HepG2 (cell line): ENCODE data around the gene RAC3. TPM values are rescaled to one million over a fixed set of nuclear protein-coding genes. Genes with fewer than 3 reads are reported as not detected.

Experiments
- DMTF1 ChIP-seq: sonication (generic); formaldehyde crosslinking; IDR thresholded peaks from 2 replicates; pipeline ENCODE4 v1.4.0; 2020; ENCODE audit warnings: mild to moderate bottlenecking, missing genetic modification reagents
- DNMT3B ChIP-seq: conservative IDR thresholded peaks from 2 replicates; pipeline ENCODE4 v1.6.1; 2016; ENCODE audit warnings: missing biosample characterization, control low read depth
- DR1 ChIP-seq: sonication (generic); formaldehyde crosslinking; IDR thresholded peaks from 2 replicates; pipeline ENCODE4 v1.8.0; 2021; ENCODE audit warnings: mild to moderate bottlenecking, missing genetic modification reagents, inconsistent platforms
- GATAD1 ChIP-seq: IDR thresholded peaks from 2 replicates; pipeline ENCODE4 v1.6.1; 2016; ENCODE audit warnings: missing genetic modification reagents, missing compliant biosample characterization
- HMGXB3 ChIP-seq: sonication (generic); formaldehyde crosslinking; IDR thresholded peaks from 2 replicates; pipeline ENCODE4 v1.4.0; 2020; ENCODE audit warnings: missing genetic modification reagents, borderline replicate concordance
- HNRNPLL ChIP-seq: fragments of 200-400 bp; formaldehyde crosslinking; IDR thresholded peaks from 2 replicates; pipeline ENCODE4 v1.6.1; 2017; ENCODE audit warnings: mild to moderate bottlenecking, low read depth, low read length; ENCODE audit not compliant: poor library complexity, severe bottlenecking
- MTF2 ChIP-seq: sonication (generic); formaldehyde crosslinking; IDR thresholded peaks from 2 replicates; pipeline ENCODE4 v1.5.0; 2020; ENCODE audit warnings: missing genetic modification reagents, borderline replicate concordance
- NFATC3 ChIP-seq: sonication (generic); formaldehyde crosslinking; IDR thresholded peaks from 2 replicates; pipeline ENCODE4 v1.5.1; 2020; ENCODE audit warnings: mild to moderate bottlenecking, missing genetic modification reagents
- SIX1 ChIP-seq: sonication (generic); formaldehyde crosslinking; IDR thresholded peaks from 2 replicates; pipeline ENCODE4 v1.4.0; 2020; ENCODE audit warnings: missing genetic modification reagents, borderline replicate concordance
- SNRNP70 ChIP-seq: fragments of 200-400 bp; formaldehyde crosslinking; IDR thresholded peaks from 2 replicates; pipeline ENCODE4 v1.6.1; 2017; ENCODE audit warnings: mild to moderate bottlenecking, low read depth, low read length, moderate library complexity
- THYN1 ChIP-seq: sonication (generic); formaldehyde crosslinking; IDR thresholded peaks from 2 replicates; pipeline ENCODE4 v1.8.1; 2023; ENCODE audit warnings: low read depth, mild to moderate bottlenecking, moderate library complexity, missing genetic modification reagents, borderline replicate concordance
- ZBTB43 ChIP-seq: sonication (generic); formaldehyde crosslinking; conservative IDR thresholded peaks from 2 replicates; pipeline ENCODE4 v1.4.0; 2020; ENCODE audit warnings: missing genetic modification reagents
- ZNF749 ChIP-seq: sonication (generic); formaldehyde crosslinking; IDR thresholded peaks from 2 replicates; pipeline ENCODE4 v1.8.0; 2022; ENCODE audit warnings: mild to moderate bottlenecking, missing genetic modification reagents, moderate library complexity, borderline replicate concordance
- ZNF75D ChIP-seq: sonication (generic); formaldehyde crosslinking; IDR thresholded peaks from 2 replicates; pipeline ENCODE4 v1.8.1; 2023; ENCODE audit warnings: missing genetic modification reagents, mild to moderate bottlenecking, borderline replicate concordance
- ZSCAN12 ChIP-seq: sonication (generic); formaldehyde crosslinking; IDR thresholded peaks from 2 replicates; pipeline ENCODE4 v1.9.0; 2021; ENCODE audit warnings: mild to moderate bottlenecking, missing genetic modification reagents
- polyA plus RNA-seq, 8 experiments: library from polyadenylated mRNA; depleted of rRNA in 3 of 8; stranded (reverse) in 7 of 8; unstranded in 1 of 8; fragments of >200 nt; fragmentation: Illumina TruSeq in 4 of 8; extraction: Trizol in 4 of 8; gene quantifications; 2 replicates each; pipeline versions ENCODE4 v1.2.1 to v1.2.3, GENCODE V29; 2011 to 2016; ENCODE audit warnings: low read depth in 4 of 8, missing spikeins in 1 of 8, mixed read lengths in 1 of 8; ENCODE audit not compliant: insufficient read depth in 1 of 8
- total RNA-seq, 5 experiments: library from RNA; depleted of rRNA; stranded (reverse); fragments of >200 nt; fragmentation: Illumina TruSeq; extraction: Trizol; gene quantifications; 2 replicates each; pipeline ENCODE4 v1.2.3, GENCODE V29; 2016; ENCODE audit warnings: low read depth in 1 of 5

Gene RAC3
- total and polyA plus RNA-seq, 2 of the 13 experiments (the other 11 are each of a cell fraction or from before 2014, with no cell fraction given), result 10.5 to 21.3 TPM

- TF ChIP-seq SNRNP70 (no peak), DR1 (CRISPR knock-in tag) (peak; percentile 82), MTF2 (CRISPR knock-in tag) (no peak), GATAD1 (CRISPR knock-in tag) (no peak; the same call in none of the 2 replicates), HNRNPLL (no peak), DNMT3B (CRISPR knock-in tag) (no peak), ZSCAN12 (no peak), HMGXB3 (CRISPR knock-in tag) (0 out of 2 replicates have a peak, but pooled peaks have one; percentile 30), SIX1 (peak; percentile 55; the same call in 1 of the 2 replicates), THYN1 (no peak), ZNF749 (CRISPR knock-in tag) (peak; percentile 97), ZBTB43 (CRISPR knock-in tag) (0 out of 2 replicates have a peak, but pooled peaks have one; percentile 12), DMTF1 (CRISPR knock-in tag) (no peak), NFATC3 (no peak), ZNF75D (CRISPR knock-in tag) (no peak)
Measured at GRCh38 chr17:81994593-81995462, 36.6 kb upstream of the RAC3 start (continued).
